GM06990 (cell line): ENCODE results near the gene INPPL1.
A peak's percentile ranks its signal among the peaks of the same experiment; 100 is the strongest.
"Not testable (repeated sequence)": the region's sequence is repeated elsewhere in the genome, so short reads cannot be mapped to it uniquely, and the experiment has no call there.

ENCODE experiments used
- DNase-seq: peaks from one replicate; pipeline ENCODE4 v3.0.0-alpha.2; 2011; ENCODE audit not compliant: insufficient read length; ENCODE audit errors: extremely low read depth
- H3K27me3 ChIP-seq: replicated peaks from 2 replicates; pipeline ENCODE4 v1.6.0; 2011; ENCODE audit warnings: low read length; ENCODE audit not compliant: control insufficient read depth, insufficient read depth
- H3K36me3 ChIP-seq: 2 replicates; pipeline ENCODE4 v1.5.1; 2011; ENCODE audit warnings: low read length; ENCODE audit not compliant: control insufficient read depth, insufficient read depth
- H3K4me3 ChIP-seq: replicated peaks from 2 replicates; pipeline ENCODE4 v1.5.1; 2011; ENCODE audit warnings: low read depth, mild to moderate bottlenecking, control low read depth, low read length
- TF ChIP-seq, protein P1 (sequence below): IDR thresholded peaks from 2 replicates; pipeline ENCODE4 v1.5.1; 2011; ENCODE audit warnings: low read length, control low read depth, mild to moderate bottlenecking, inconsistent platforms; ENCODE audit not compliant: insufficient read depth, poor library complexity, severe bottlenecking

Gene INPPL1, protein sequence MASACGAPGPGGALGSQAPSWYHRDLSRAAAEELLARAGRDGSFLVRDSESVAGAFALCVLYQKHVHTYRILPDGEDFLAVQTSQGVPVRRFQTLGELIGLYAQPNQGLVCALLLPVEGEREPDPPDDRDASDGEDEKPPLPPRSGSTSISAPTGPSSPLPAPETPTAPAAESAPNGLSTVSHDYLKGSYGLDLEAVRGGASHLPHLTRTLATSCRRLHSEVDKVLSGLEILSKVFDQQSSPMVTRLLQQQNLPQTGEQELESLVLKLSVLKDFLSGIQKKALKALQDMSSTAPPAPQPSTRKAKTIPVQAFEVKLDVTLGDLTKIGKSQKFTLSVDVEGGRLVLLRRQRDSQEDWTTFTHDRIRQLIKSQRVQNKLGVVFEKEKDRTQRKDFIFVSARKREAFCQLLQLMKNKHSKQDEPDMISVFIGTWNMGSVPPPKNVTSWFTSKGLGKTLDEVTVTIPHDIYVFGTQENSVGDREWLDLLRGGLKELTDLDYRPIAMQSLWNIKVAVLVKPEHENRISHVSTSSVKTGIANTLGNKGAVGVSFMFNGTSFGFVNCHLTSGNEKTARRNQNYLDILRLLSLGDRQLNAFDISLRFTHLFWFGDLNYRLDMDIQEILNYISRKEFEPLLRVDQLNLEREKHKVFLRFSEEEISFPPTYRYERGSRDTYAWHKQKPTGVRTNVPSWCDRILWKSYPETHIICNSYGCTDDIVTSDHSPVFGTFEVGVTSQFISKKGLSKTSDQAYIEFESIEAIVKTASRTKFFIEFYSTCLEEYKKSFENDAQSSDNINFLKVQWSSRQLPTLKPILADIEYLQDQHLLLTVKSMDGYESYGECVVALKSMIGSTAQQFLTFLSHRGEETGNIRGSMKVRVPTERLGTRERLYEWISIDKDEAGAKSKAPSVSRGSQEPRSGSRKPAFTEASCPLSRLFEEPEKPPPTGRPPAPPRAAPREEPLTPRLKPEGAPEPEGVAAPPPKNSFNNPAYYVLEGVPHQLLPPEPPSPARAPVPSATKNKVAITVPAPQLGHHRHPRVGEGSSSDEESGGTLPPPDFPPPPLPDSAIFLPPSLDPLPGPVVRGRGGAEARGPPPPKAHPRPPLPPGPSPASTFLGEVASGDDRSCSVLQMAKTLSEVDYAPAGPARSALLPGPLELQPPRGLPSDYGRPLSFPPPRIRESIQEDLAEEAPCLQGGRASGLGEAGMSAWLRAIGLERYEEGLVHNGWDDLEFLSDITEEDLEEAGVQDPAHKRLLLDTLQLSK

DNA sequence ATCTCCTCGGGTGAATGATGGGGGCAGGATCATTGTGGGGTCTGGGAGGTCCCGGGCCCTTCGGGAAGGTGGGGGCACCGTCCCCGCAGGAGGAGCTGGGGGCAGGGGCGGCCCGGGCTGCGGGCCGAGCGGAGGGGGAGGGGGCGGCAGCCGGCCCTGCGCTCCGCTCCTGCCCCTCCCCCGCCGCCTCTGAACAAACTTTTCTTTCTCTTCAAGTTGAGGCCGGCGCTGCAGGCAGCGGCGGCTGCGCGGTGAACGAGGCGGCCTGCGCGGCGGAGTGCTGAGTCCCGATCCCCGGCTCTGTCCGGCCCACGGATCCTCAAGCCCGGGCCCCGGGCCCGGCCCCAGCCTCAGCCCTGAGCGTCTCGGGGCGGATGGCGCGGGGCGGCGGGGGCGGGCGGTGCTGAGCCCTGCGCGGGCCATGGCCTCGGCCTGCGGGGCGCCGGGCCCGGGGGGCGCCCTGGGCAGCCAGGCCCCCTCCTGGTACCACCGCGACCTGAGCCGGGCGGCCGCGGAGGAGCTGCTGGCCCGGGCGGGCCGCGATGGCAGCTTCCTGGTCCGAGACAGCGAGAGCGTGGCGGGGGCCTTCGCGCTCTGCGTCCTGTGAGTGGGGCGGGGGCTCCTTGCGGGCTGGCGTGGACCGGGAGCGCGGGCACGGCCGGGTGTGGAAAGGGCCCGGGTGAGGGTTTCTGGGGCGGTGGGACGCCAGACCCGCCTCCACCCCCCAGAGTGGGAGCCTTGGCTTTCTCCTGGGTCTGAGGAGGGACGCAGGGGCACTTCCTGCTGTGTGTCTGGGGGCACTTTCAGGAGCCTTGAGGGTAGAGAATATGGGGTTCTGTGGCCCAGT, at the start of gene INPPL1:
INPPL1 (plus strand) TSS at position 204 of the 847 bp plus-strand sequence; CDS start at position 422, 218 bp downstream.
- peak; percentile 58 for DNase-seq
- TF ChIP-seq, protein P1, sequence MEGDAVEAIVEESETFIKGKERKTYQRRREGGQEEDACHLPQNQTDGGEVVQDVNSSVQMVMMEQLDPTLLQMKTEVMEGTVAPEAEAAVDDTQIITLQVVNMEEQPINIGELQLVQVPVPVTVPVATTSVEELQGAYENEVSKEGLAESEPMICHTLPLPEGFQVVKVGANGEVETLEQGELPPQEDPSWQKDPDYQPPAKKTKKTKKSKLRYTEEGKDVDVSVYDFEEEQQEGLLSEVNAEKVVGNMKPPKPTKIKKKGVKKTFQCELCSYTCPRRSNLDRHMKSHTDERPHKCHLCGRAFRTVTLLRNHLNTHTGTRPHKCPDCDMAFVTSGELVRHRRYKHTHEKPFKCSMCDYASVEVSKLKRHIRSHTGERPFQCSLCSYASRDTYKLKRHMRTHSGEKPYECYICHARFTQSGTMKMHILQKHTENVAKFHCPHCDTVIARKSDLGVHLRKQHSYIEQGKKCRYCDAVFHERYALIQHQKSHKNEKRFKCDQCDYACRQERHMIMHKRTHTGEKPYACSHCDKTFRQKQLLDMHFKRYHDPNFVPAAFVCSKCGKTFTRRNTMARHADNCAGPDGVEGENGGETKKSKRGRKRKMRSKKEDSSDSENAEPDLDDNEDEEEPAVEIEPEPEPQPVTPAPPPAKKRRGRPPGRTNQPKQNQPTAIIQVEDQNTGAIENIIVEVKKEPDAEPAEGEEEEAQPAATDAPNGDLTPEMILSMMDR, result no peak
- H3K4me3 ChIP-seq, result peak within 1 kb of the TSS; percentile 79

DNA sequence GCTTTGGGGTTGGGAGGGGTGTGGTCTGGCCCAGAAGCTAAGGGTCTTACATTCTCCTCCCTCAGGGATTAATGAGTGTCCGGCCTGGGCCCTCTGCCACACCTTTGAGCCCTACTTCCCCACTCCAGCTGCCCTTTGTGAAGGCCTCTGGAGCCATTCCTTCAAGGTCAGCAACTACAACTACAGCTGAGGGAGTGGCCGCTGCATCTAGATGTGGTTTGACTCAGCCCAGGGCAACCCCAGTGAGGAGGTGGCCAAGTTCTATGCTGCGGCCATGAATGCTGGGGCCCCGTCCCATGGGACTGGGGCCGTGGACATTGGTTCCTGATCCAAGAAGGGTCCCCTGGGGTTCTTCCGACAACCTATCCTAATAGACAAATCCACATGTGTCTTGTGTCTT, 46.9 kb upstream of the INPPL1 start:
- H3K4me3 ChIP-seq, result no peak overlapping the region
- H3K36me3 ChIP-seq, result no peaks in the 10 kb centered on the region
- no peaks in the 10 kb centered on the region for H3K27me3 ChIP-seq
- DNase-seq, result no peak
- TF ChIP-seq, protein P1, result no peak

More for the DNA sequence above, at the start of gene INPPL1:
- H3K36me3 ChIP-seq, result peaks cover 19% of the 10 kb centered on the region
- no peaks in the 10 kb centered on the region for H3K27me3 ChIP-seq

- Histone ChIP-seq H3K36me3 (no peaks in the 10 kb centered on the region), H3K4me3 (no peak overlapping the region), H3K27me3 (no peaks in the 10 kb centered on the region)
- DNase-seq, result no peak
- TF ChIP-seq, protein P1, result no peak
These were observed 45.3 kb upstream of the INPPL1 start for GRCh38 chr11:72179049-72179803.

DNA sequence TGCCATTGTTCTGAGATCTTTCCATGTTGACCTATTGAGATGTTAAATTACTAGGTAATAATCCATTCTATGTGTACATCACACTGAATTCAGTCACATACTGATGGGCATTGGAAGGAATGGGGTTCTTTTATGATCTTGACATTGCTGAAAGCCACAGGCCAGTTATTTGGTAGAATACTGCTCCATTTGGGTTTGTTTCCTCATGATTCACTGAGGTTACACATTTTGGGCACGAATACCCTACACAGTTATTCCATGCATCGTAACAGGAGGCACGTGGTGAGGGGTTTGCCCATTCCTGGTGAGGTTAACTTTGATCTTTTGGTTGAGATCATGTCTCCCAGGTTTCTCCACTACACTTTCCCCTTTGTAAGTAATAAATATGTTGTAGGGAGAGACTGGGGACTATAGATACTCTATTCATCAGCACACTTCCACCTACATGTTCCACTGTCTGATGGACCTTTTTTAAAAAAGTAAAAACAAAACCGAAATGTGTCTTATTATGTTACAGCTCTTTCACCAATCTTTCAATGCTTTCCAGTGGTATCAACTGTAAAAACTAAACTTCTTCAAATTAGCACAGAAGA, 44.7 kb upstream of the INPPL1 start:
- TF ChIP-seq, protein P1, result no peak
- DNase-seq, result no peak
- Histone ChIP-seq H3K36me3 (no peaks in the 10 kb centered on the region), H3K27me3 (no peaks in the 10 kb centered on the region), H3K4me3 (no peak overlapping the region)

GRCh38 chr11:72180892-72181552, 43.5 kb upstream of the INPPL1 start:
- not testable (repeated sequence) for H3K4me3 ChIP-seq, DNase-seq, H3K36me3 ChIP-seq, H3K27me3 ChIP-seq
